ENCODE measurements around the gene USP28.
A peak's percentile ranks its signal among the peaks of the same experiment; 100 is the strongest.
"Not testable (repeated sequence)": the region's sequence is repeated elsewhere in the genome, so short reads cannot be mapped to it uniquely, and the experiment has no call there.

The USP28 gene

GRCh38 chr11:113894421-113894996, 19.1 kb upstream of the USP28 start:
- no peak for DNase-seq (ENCODE audit: low read depth, low spot score)
- TF ChIP-seq CTCF (IDR thresholded peaks at IDR 0.05; ENCODE audit: low read depth, low read length): no peak
- no peak overlapping the region for H3K4me3 ChIP-seq (ENCODE audit: low read depth, low read length)
- in situ Hi-C loops (cut with HindIII; ENCODE audit: low sequenced_read_pairs): no loop called here

- no peak for TF ChIP-seq CTCF (IDR thresholded peaks at IDR 0.05; ENCODE audit: low read depth, low read length)
- H3K4me3 ChIP-seq (ENCODE audit: low read depth, low read length): no peak overlapping the region
- no peak for DNase-seq (ENCODE audit: low read depth, low spot score)
- in situ Hi-C loops (cut with HindIII; ENCODE audit: low sequenced_read_pairs): no loop called here
Measured at GRCh38 chr11:113888848-113889247, 13.5 kb upstream of the USP28 start.

GRCh38 chr11:113885897-113886296, 10.5 kb upstream of the USP28 start:
- no peak for TF ChIP-seq CTCF (IDR thresholded peaks at IDR 0.05; ENCODE audit: low read depth, low read length)
- DNase-seq (ENCODE audit: low read depth, low spot score): no peak
- H3K4me3 ChIP-seq (ENCODE audit: low read depth, low read length): no peak overlapping the region
- in situ Hi-C loops (cut with HindIII; ENCODE audit: low sequenced_read_pairs): no loop called here

- no peak overlapping the region for H3K4me3 ChIP-seq (ENCODE audit: low read depth, low read length)
- in situ Hi-C loops (cut with HindIII; ENCODE audit: low sequenced_read_pairs): no loop called here
- peak; percentile 10 for DNase-seq (ENCODE audit: low read depth, low spot score)
- TF ChIP-seq CTCF (IDR thresholded peaks at IDR 0.05; ENCODE audit: low read depth, low read length): no peak
Measured at GRCh38 chr11:113884361-113884836, 9.0 kb upstream of the USP28 start.

DNA sequence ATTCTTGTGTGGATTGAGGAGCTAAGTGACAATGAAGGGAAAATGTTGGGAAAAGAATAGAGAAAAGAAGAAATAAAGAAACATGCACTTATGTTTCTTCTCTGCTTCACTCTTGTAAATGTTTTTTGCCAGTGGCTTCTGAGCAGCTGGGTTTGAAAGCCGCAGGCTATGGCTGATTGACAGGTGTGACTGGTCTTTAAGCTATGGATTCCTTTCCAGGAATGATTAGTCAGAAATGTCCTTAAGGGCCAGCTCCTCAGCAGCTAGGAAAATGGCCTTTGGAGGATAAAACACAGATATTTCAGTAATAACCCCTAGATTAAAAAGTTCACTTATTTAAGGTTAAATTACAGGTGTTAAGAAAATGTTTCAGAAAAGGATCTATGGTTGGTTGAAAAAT, 6.5 kb upstream of the USP28 start:
- TF ChIP-seq CTCF (IDR thresholded peaks at IDR 0.05; ENCODE audit: low read depth, low read length): no peak
- no peak for DNase-seq (ENCODE audit: low read depth, low spot score)

GRCh38 chr11:113880971-113881370, 5.6 kb upstream of the USP28 start:
- no peak for DNase-seq (ENCODE audit: low read depth, low spot score)
- TF ChIP-seq CTCF (IDR thresholded peaks at IDR 0.05; ENCODE audit: low read depth, low read length): no peak
- in situ Hi-C loops (cut with HindIII; ENCODE audit: low sequenced_read_pairs): no loop called here
- no peak overlapping the region for H3K4me3 ChIP-seq (ENCODE audit: low read depth, low read length)

More for the DNA sequence above, 6.5 kb upstream of the USP28 start:
- in situ Hi-C loops (cut with HindIII; ENCODE audit: low sequenced_read_pairs): no loop called here
- H3K4me3 ChIP-seq (ENCODE audit: low read depth, low read length): no peak overlapping the region

- DNase-seq (ENCODE audit: low read depth, low spot score); H3K4me3 ChIP-seq (ENCODE audit: low read depth, low read length); in situ Hi-C loops (cut with HindIII; ENCODE audit: low sequenced_read_pairs): not testable (repeated sequence)
Measured at GRCh38 chr11:113879446-113879845, 4.1 kb upstream of the USP28 start.

Measured in astrocyte of the spinal cord (primary cell).